ENCODE results near the gene CYP1B1.

DNA sequence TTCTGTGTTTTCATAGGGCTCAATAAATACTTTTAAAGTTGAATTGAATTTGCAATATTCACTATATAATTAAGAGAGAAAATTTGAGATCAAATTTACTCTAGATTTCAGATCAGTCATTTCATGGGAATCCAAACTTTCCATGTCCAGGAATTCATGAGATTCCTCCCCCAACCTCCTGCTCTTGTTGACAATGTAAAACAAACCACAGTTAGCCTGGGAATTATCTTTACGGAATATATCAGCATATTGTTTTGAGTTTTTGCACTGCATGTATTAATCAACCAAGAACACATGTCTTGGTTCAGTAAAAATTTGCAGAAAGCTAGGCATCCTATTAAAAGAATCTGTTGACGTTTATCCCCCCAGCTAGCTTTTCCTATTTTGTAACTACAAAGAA is 42.3 kb downstream of the CYP1B1 start:
- TF ChIP-seq, protein P1, sequence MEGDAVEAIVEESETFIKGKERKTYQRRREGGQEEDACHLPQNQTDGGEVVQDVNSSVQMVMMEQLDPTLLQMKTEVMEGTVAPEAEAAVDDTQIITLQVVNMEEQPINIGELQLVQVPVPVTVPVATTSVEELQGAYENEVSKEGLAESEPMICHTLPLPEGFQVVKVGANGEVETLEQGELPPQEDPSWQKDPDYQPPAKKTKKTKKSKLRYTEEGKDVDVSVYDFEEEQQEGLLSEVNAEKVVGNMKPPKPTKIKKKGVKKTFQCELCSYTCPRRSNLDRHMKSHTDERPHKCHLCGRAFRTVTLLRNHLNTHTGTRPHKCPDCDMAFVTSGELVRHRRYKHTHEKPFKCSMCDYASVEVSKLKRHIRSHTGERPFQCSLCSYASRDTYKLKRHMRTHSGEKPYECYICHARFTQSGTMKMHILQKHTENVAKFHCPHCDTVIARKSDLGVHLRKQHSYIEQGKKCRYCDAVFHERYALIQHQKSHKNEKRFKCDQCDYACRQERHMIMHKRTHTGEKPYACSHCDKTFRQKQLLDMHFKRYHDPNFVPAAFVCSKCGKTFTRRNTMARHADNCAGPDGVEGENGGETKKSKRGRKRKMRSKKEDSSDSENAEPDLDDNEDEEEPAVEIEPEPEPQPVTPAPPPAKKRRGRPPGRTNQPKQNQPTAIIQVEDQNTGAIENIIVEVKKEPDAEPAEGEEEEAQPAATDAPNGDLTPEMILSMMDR (IDR thresholded peaks at IDR 0.05), result no peak
- TF ChIP-seq POLR2AphosphoS5 (IDR thresholded peaks at IDR 0.05), result no peak

All from stomach (tissue), 4 donors.